GM18870 (cell line): ENCODE results near the gene TCF4.

Source experiments
- ATAC-seq: cut with Tn5 transposase; IDR thresholded peaks from one replicate; pipeline ENCODE4 v1.9.1; 2021; ENCODE audit warnings: moderate library complexity; ENCODE audit not compliant: unreplicated experiment

TCF4 gene

GRCh38 chr18:55585920-55586561, 2.0 kb downstream of the TCF4 start:
- ATAC-seq, result no peak

- no peak for ATAC-seq
Measured at GRCh38 chr18:55585065-55585919, 2.7 kb downstream of the TCF4 start.

- no peak for ATAC-seq
Measured at GRCh38 chr18:55584201-55584600, 3.8 kb downstream of the TCF4 start.

DNA sequence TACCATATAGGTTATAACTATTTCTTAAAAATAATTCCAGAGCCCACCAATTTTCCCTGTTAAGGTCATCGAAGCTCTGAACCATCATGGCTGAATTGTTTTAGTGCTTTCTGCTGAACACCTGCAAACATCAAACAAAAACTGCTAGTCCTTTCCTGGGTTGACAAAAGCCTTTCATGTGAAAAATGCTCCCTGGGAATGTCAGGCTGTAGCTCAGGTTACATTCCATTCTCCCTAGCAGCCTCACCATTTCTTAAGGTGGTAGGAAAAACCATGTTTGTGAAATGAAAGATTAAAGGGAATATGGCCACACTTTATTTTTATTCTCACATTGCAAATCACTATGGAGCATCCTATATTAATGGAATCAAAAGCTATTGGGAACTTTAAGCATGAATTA, 5.7 kb downstream of the TCF4 start:
- ATAC-seq, result no peak

GRCh38 chr18:55579501-55580270, 8.3 kb downstream of the TCF4 start:
- no peak for ATAC-seq

GRCh38 chr18:55577812-55578539, 10.0 kb downstream of the TCF4 start:
- no peak for ATAC-seq

- ATAC-seq, result no peak
Measured at GRCh38 chr18:55576001-55576400, 12.0 kb downstream of the TCF4 start.

- ATAC-seq, result no peak
Measured at GRCh38 chr18:55575066-55575465, 12.9 kb downstream of the TCF4 start.

DNA sequence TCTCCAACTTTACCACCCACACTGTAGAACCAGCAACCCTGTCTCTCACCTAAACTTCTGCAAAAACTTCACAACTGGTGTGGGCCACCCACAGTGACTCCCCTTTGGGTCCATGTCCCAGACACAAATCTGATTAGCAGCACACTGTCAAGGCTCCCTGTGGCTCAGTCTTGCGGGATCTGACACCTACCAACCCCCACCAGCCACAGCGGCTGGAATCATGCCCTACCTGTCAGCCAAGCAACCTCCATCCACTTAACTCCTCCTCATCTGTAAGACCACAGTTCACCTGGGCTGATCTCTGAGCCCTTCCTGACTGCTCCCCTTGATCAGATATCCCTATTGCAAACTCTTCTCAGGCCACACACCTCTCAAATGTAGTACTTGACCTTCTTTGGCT, 14.6 kb downstream of the TCF4 start:
- ATAC-seq, result no peak

GRCh38 chr18:55570966-55571365, 17.0 kb downstream of the TCF4 start:
- no peak for ATAC-seq

DNA sequence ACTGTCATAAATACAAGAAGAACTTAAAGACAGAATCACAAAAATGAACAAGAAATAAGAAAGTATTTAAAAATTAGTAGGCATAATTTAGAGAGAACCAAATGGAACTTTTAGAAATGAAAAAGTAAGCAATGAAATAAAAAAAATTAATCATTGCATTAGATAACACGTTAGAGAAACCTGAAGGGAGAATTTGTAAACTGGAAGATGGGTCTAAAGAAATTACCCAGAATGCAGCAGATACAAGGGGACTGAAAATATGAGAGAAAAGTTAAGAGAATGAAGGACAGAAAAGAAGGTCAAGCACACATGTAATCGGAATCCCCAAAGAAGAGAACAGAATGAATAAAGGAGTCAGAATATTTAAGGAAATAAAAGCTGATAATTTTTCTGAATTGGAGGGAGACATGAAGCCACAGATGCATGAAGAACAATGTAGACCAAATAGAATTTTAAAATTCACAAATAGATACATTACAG, 21.5 kb downstream of the TCF4 start:
- no peak for ATAC-seq

- ATAC-seq, result no peak
Measured at GRCh38 chr18:55559739-55560138, 28.3 kb downstream of the TCF4 start.

DNA sequence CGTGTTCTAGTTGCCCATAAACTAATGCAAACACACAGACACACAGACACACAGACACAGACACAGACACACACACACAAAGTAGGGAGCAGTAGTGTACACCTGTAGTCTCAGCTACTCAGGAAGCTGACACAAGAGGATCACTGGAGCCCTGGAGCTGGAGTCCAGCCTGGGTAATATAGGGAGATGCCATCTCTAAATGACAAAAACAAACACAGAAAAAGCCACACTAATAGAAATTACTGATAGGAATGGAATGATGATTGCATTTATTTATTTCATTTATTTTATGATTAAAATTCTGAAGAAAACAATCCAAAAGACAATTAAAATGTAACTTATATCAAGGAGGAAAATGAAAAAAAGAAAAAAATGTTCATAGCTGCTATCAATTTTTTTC, 30.8 kb downstream of the TCF4 start:
- no peak for ATAC-seq

DNA sequence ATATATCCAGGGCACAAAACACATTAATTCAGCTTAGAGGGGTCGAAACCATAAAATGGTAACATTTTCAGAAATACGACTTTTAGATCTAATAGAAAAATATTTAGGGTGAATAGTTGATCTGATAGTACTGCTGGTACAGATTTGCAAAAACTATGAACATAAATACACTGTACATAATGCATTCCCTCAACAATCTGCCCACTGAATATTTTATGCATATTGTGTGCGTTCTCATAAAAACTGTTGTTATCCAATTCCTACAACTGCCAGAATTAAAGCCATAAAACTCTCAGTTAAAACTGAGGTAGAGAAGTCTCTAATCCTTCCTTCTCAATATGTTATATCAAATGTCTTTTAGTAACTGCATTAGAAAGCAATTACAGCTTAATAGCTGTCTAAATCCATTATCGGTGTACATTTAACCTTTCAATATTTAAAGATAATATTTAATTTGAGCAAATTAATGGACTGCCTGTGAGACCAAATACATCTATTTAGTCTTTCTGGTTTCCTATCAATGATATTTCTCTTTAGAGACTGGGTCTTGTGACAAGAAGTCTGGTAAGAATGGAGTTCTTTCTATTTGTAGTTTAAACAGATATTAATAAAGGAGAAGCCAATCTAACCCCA, 32.5 kb downstream of the TCF4 start:
- no peak for ATAC-seq

DNA sequence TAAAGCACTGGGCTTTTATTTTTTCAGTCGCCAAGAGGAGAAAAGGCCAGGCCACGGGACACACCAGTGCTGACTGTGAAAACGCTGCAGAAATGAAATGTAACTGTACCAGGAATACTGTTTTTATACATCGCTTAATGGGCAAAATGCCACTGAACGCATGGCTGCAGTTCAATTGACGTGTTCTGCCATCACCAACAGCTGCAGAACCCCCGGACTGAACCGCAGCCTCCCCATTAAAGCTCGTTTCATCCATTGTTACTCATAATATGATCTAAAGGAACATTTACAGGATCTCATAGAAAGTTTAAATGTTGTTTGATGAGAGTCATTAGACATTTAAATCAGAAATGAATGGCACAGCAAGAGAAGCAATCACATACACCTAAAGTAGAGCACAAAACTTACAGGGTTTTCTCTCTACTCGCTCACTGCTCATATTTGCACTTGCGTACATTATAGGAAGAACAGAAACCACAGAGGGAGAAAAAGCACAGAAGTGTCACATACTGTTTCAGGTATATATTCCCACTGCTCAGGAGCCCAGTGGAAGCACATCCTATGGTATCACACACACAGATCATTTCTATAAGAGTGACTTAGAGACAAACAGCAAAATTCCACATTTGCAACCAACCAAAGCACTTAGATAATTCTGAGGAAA, 35.3 kb downstream of the TCF4 start:
- no peak for ATAC-seq

DNA sequence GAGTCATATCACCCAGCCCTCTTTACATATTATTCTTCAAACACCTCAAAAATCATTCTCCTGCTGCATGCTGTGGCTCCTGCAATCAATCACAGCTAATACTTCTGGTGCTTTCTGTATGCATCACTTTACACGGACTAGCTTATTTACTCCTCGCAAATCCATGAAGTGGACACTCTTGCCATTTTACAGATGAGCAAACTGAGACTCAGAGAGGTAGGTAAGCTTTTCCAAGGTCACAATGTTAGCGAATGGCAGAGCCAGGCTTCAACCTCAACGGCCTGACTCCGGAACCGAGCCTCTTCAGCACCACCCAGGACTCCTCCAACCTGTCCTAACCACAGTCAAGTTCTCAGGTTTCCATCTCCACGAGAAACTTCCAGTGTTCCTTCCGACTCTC, 36.8 kb downstream of the TCF4 start:
- ATAC-seq, result no peak

- no peak for ATAC-seq
Measured at GRCh38 chr18:55550471-55550870, 37.5 kb downstream of the TCF4 start.

DNA sequence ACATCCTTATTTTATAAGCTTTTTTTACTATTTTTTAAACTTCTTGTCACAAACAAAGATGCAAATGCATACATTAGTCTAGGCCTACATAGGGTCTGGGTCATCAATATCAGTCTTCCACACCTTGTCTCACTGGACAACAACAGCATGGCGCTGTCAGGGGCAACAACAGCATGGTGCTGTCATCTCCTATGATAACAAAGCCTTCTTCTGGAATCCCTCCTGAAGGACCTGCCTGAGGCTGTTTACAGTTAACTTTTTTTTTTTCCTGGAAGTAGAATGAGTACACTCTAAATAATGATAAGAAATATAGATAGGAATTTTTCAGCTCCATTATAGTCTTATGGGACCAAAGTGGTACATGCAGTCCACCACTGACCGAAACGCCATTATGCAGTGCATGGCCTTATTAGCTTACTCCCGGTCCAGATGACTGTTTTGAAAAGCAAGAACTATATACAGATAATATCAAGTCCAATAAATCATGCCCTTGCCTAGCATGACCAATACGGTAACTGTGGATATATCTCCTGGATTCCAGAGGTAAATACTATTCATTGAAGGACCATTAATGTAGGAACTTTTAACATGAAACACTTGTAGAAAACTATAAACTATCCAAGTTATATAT, 38.4 kb downstream of the TCF4 start:
- ATAC-seq, result no peak

DNA sequence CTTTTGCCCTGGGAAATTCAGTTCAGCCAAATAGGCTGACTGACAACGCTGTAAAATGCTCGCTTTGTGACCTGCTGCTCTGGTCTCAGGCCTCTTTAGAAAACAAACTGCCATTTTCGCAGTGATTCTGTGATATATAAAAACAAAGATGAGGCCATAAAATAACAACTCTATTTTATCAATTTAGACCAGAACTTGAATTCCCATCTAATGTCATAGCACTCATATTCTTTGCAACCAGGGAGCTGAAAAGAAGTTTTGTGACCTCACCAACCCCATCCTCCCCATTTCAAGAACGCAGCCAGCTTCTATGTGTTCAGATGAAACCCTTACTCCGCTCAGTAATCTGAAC, 40.3 kb downstream of the TCF4 start:
- no peak for ATAC-seq
